Measurements from ENCODE around the gene TEX13D. TPM values are rescaled to one million over a fixed set of nuclear protein-coding genes. Genes with fewer than 3 reads are reported as not detected.
"Not testable (repeated sequence)": the region's sequence is repeated elsewhere in the genome, so short reads cannot be mapped to it uniquely, and the experiment has no call there.

Gene TEX13D
- total and polyA plus RNA-seq, 2 experiments from 2014 or later, result not detected

DNA sequence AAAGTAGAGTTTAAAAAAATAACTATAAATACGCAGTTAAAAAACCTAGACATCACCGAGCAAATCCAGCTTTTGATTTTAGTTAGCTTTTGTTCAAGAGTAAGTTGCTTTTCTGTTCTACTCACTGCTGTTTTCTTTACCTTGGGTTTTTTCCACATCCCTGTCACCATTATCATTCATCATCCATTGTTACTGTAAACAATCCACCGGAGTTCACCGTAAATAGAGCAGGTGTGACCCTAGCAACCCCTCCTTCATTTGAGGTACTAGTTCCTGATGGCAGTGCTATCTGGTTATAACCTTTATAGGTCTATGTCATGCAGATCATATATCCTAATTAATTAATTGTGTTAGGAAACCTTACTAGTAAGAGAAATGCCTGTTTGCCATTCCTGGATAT lies 43.0 kb upstream of the TEX13D start (continued):
- TF ChIP-seq, protein P1, sequence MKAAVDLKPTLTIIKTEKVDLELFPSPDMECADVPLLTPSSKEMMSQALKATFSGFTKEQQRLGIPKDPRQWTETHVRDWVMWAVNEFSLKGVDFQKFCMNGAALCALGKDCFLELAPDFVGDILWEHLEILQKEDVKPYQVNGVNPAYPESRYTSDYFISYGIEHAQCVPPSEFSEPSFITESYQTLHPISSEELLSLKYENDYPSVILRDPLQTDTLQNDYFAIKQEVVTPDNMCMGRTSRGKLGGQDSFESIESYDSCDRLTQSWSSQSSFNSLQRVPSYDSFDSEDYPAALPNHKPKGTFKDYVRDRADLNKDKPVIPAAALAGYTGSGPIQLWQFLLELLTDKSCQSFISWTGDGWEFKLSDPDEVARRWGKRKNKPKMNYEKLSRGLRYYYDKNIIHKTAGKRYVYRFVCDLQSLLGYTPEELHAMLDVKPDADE (IDR thresholded peaks at IDR 0.05), result no peak
- TF ChIP-seq CREB1 (CRISPR knock-in tag; IDR thresholded peaks at IDR 0.05; ENCODE audit: low read depth) (no peak), EZH2phosphoT487 (IDR thresholded peaks at IDR 0.05; ENCODE audit: unreplicated experiment) (no peak), NANOG (IDR thresholded peaks at IDR 0.05; ENCODE audit: borderline replicate concordance) (no peak), JUNB (IDR thresholded peaks at IDR 0.05; ENCODE audit: unreplicated experiment) (no peak), EZH2 (IDR thresholded peaks at IDR 0.05; ENCODE audit: low read depth, unreplicated experiment) (no peak)
- TF ChIP-seq, protein P2, sequence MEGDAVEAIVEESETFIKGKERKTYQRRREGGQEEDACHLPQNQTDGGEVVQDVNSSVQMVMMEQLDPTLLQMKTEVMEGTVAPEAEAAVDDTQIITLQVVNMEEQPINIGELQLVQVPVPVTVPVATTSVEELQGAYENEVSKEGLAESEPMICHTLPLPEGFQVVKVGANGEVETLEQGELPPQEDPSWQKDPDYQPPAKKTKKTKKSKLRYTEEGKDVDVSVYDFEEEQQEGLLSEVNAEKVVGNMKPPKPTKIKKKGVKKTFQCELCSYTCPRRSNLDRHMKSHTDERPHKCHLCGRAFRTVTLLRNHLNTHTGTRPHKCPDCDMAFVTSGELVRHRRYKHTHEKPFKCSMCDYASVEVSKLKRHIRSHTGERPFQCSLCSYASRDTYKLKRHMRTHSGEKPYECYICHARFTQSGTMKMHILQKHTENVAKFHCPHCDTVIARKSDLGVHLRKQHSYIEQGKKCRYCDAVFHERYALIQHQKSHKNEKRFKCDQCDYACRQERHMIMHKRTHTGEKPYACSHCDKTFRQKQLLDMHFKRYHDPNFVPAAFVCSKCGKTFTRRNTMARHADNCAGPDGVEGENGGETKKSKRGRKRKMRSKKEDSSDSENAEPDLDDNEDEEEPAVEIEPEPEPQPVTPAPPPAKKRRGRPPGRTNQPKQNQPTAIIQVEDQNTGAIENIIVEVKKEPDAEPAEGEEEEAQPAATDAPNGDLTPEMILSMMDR (conservative IDR thresholded peaks at IDR 0.05; ENCODE audit: low read depth in 2 of 2), result no peak

- H2AFZ ChIP-seq, result no peak overlapping the region
- ATAC-seq (no peak), DNase-seq (ENCODE audit: low spot score) (no peak)
- H4K20me1 ChIP-seq (replicated peaks; ENCODE audit: insufficient read depth), result no peaks in the 10 kb centered on the region
- no peak overlapping the region for H3K27ac Mint-ChIP-seq
- H3K4me1 Mint-ChIP-seq, result peaks cover 4% of the 10 kb centered on the region; the same call in 2 of the 3 replicates
- H3K4me2 ChIP-seq, result no peak overlapping the region
- no peaks in the 10 kb centered on the region for H3K27me3 ChIP-seq (ENCODE audit: insufficient read depth)
- no peak overlapping the region for H3K4me3 ChIP-seq
- no peak overlapping the region for H3K27ac ChIP-seq (ENCODE audit: low read depth)
- H3K9me3 Mint-ChIP-seq, result no peaks in the 10 kb centered on the region; the same call in 2 of the 3 replicates
- H3K79me2 ChIP-seq (replicated peaks; ENCODE audit: insufficient read depth), result no peaks in the 10 kb centered on the region
- no peaks in the 10 kb centered on the region for H3K36me3 ChIP-seq (ENCODE audit: insufficient read depth)
- H3K9me2 ChIP-seq (ENCODE audit: insufficient read depth), result no peaks in the 10 kb centered on the region
- H3K36me3 Mint-ChIP-seq (ENCODE audit: low read depth), result no peaks in the 10 kb centered on the region
- TF ChIP-seq, protein P3, sequence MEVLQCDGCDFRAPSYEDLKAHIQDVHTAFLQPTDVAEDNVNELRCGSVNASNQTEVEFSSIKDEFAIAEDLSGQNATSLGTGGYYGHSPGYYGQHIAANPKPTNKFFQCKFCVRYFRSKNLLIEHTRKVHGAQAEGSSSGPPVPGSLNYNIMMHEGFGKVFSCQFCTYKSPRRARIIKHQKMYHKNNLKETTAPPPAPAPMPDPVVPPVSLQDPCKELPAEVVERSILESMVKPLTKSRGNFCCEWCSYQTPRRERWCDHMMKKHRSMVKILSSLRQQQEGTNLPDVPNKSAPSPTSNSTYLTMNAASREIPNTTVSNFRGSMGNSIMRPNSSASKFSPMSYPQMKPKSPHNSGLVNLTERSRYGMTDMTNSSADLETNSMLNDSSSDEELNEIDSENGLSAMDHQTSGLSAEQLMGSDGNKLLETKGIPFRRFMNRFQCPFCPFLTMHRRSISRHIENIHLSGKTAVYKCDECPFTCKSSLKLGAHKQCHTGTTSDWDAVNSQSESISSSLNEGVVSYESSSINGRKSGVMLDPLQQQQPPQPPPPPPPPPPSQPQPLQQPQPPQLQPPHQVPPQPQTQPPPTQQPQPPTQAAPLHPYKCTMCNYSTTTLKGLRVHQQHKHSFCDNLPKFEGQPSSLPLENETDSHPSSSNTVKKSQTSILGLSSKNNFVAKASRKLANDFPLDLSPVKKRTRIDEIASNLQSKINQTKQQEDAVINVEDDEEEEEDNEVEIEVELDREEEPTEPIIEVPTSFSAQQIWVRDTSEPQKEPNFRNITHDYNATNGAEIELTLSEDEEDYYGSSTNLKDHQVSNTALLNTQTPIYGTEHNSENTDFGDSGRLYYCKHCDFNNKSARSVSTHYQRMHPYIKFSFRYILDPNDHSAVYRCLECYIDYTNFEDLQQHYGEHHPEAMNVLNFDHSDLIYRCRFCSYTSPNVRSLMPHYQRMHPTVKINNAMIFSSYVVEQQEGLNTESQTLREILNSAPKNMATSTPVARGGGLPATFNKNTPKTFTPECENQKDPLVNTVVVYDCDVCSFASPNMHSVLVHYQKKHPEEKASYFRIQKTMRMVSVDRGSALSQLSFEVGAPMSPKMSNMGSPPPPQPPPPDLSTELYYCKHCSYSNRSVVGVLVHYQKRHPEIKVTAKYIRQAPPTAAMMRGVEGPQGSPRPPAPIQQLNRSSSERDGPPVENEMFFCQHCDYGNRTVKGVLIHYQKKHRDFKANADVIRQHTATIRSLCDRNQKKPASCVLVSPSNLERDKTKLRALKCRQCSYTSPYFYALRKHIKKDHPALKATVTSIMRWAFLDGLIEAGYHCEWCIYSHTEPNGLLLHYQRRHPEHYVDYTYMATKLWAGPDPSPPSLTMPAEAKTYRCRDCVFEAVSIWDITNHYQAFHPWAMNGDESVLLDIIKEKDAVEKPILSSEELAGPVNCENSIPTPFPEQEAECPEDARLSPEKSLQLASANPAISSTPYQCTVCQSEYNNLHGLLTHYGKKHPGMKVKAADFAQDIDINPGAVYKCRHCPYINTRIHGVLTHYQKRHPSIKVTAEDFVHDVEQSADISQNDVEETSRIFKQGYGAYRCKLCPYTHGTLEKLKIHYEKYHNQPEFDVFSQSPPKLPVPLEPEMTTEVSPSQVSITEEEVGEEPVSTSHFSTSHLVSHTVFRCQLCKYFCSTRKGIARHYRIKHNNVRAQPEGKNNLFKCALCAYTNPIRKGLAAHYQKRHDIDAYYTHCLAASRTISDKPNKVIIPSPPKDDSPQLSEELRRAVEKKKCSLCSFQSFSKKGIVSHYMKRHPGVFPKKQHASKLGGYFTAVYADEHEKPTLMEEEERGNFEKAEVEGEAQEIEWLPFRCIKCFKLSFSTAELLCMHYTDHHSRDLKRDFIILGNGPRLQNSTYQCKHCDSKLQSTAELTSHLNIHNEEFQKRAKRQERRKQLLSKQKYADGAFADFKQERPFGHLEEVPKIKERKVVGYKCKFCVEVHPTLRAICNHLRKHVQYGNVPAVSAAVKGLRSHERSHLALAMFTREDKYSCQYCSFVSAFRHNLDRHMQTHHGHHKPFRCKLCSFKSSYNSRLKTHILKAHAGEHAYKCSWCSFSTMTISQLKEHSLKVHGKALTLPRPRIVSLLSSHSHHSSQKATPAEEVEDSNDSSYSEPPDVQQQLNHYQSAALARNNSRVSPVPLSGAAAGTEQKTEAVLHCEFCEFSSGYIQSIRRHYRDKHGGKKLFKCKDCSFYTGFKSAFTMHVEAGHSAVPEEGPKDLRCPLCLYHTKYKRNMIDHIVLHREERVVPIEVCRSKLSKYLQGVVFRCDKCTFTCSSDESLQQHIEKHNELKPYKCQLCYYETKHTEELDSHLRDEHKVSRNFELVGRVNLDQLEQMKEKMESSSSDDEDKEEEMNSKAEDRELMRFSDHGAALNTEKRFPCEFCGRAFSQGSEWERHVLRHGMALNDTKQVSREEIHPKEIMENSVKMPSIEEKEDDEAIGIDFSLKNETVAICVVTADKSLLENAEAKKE (CRISPR knock-in tag; IDR thresholded peaks at IDR 0.05), result no peak
- TF ChIP-seq ZNF331 (CRISPR knock-in tag; IDR thresholded peaks at IDR 0.05; ENCODE audit: low read depth) (no peak), ZNF114 (CRISPR knock-in tag; IDR thresholded peaks at IDR 0.05) (no peak)
- H3K4me1 ChIP-seq (ENCODE audit: insufficient read depth), result peaks cover 4% of the 10 kb centered on the region; the same call in 1 of the 2 replicates
- H3K27me3 Mint-ChIP-seq (ENCODE audit: insufficient read depth, low read depth, poor library complexity), result no peaks in the 10 kb centered on the region
- no peaks in the 10 kb centered on the region for H3F3A ChIP-seq (replicated peaks; ENCODE audit: low read depth)
- no peak overlapping the region for H3K4me3 Mint-ChIP-seq
Measured at GRCh38 chrX:124293810-124294209, 38.6 kb upstream of the TEX13D start.

DNA sequence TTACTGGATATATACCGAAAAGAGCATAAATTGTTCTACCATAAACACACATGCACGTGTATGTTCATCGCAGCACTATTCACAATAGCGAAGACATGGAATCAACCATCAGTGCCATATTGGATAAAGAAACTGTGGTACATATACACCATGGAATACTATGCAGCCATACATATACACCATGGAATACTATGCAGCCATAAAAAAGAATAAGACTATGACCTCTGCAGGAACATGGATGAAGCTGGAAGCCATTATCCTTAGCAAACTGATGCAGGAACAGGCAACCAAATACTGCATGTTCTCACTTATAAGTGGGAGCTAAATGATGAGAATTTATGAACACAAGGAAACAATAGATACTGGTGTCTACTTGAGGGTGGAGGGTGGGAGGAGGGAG lies 33.1 kb upstream of the TEX13D start:
- not testable (repeated sequence) for DNase-seq (ENCODE audit: low spot score); H3K27me3 Mint-ChIP-seq (ENCODE audit: insufficient read depth, low read depth, poor library complexity); H3K4me3 ChIP-seq; H3K27ac ChIP-seq (ENCODE audit: low read depth); H3F3A ChIP-seq (replicated peaks; ENCODE audit: low read depth); H3K9me3 Mint-ChIP-seq; H3K27me3 ChIP-seq (ENCODE audit: insufficient read depth); H3K4me1 Mint-ChIP-seq; ATAC-seq; H2AFZ ChIP-seq; H3K4me2 ChIP-seq; H3K4me3 Mint-ChIP-seq; H3K9me2 ChIP-seq (ENCODE audit: insufficient read depth); H3K79me2 ChIP-seq (replicated peaks; ENCODE audit: insufficient read depth); H4K20me1 ChIP-seq (replicated peaks; ENCODE audit: insufficient read depth); H3K36me3 Mint-ChIP-seq (ENCODE audit: low read depth); H3K36me3 ChIP-seq (ENCODE audit: insufficient read depth); H3K27ac Mint-ChIP-seq; H3K4me1 ChIP-seq (ENCODE audit: insufficient read depth)
